Activated B cell treated with CpG ODN at 0.5 μM for 24 hours (primary cell): ENCODE measurements around the gene STK24. TPM values are rescaled to one million over a fixed set of nuclear protein-coding genes. Genes with fewer than 3 reads are reported as not detected.

ENCODE experiments used
- ATAC-seq: fragments of 200-7000 bp; cut with Tn5 transposase; one replicate; pipeline ENCODE4 v1.10.0; 2021; ENCODE audit warnings: low read depth, mild to moderate bottlenecking, moderate library complexity
- CTCF ChIA-PET: fragments of 350-600 bp; sonication (Branson Sonifier 250); formaldehyde crosslinking; loops from one replicate; lab custom pipeline; 2021; ENCODE audit warnings: antibody characterized with exemption; lab: Charles Lee
- POLR2A ChIA-PET: fragments of 350-600 bp; sonication (Branson Sonifier 250); formaldehyde crosslinking; loops from one replicate; lab custom pipeline; 2021; ENCODE audit warnings: antibody characterized with exemption; lab: Charles Lee
- DNase-seq: peaks from one replicate; pipeline ENCODE4 v3.0.0; 2022
- H3K27ac Mint-ChIP-seq: one replicate; pipeline ENCODE4 v1.8.0; 2020; ENCODE audit warnings: mixed read lengths
- H3K27me3 Mint-ChIP-seq: one replicate; pipeline ENCODE4 v1.8.0; 2021; ENCODE audit warnings: mixed read lengths
- H3K36me3 Mint-ChIP-seq: one replicate; pipeline ENCODE4 v1.8.0; 2021; ENCODE audit warnings: low read depth, mixed read lengths
- H3K4me1 Mint-ChIP-seq: one replicate; pipeline ENCODE4 v1.8.0; 2021; ENCODE audit warnings: mixed read lengths
- H3K4me3 Mint-ChIP-seq: one replicate; pipeline ENCODE4 v1.8.0; 2020; ENCODE audit warnings: mild to moderate bottlenecking, mixed read lengths
- H3K9me3 Mint-ChIP-seq: one replicate; pipeline ENCODE4 v1.8.0; 2020; ENCODE audit warnings: mixed read lengths
- intact Hi-C: fragments of 100-400 bp; cut with micrococcal nuclease; formaldehyde crosslinking; loops from one replicate; pipeline ENCODE4 v1.15.1; 2024
- total RNA-seq: library from RNA; stranded (reverse); gene quantifications from 2 replicates; pipeline ENCODE4 v1.2.3, GENCODE V29; 2022
- TF ChIP-seq, protein P1 (sequence below): fragments of 200-600 bp; IDR thresholded peaks from one replicate; pipeline ENCODE4 v1.8.0; 2022; ENCODE audit warnings: antibody characterized with exemption, mild to moderate bottlenecking

Gene STK24
- total RNA-seq, 1 donor from 2014 or later = 84.8 TPM

DNA sequence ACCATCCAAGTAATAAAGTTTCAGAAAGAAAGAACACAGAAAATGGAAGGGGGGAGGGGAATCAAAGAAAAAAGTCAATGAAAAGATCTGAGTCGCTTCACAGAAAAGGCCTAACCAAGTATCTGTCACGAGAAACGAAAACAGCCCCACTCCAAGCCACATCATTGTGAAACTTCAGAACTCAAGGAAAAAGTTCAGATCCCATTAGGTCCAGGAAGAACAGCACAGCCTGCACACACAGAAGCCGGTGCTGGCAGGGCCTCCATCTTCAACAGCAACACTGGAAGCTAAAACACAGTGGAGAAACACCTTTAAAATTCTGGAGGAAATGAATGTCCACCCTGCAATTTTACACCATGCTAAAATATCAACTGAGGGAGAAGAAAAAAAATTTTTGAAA, 8.0 kb downstream of the STK24 start:
- DNase-seq = no peak
- no peaks in the 10 kb centered on the region for H3K27me3 Mint-ChIP-seq
- H3K9me3 Mint-ChIP-seq = no peaks in the 10 kb centered on the region
- H3K4me3 Mint-ChIP-seq = no peak overlapping the region
- peaks cover 100% of the 10 kb centered on the region for H3K4me1 Mint-ChIP-seq
- CTCF ChIA-PET = no interaction called here
- peak overlapping the region; percentile 91 for H3K27ac Mint-ChIP-seq
- no peak for ATAC-seq
- POLR2A ChIA-PET = no interaction called here
- TF ChIP-seq, protein P1, sequence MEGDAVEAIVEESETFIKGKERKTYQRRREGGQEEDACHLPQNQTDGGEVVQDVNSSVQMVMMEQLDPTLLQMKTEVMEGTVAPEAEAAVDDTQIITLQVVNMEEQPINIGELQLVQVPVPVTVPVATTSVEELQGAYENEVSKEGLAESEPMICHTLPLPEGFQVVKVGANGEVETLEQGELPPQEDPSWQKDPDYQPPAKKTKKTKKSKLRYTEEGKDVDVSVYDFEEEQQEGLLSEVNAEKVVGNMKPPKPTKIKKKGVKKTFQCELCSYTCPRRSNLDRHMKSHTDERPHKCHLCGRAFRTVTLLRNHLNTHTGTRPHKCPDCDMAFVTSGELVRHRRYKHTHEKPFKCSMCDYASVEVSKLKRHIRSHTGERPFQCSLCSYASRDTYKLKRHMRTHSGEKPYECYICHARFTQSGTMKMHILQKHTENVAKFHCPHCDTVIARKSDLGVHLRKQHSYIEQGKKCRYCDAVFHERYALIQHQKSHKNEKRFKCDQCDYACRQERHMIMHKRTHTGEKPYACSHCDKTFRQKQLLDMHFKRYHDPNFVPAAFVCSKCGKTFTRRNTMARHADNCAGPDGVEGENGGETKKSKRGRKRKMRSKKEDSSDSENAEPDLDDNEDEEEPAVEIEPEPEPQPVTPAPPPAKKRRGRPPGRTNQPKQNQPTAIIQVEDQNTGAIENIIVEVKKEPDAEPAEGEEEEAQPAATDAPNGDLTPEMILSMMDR = no peak
- intact Hi-C loops = loop anchor here (1.0 kb wide), 2 partner anchors 7 to 12 kb away; no protein-coding TSS in a partner anchor
- H3K36me3 Mint-ChIP-seq = peaks cover 6% of the 10 kb centered on the region

DNA sequence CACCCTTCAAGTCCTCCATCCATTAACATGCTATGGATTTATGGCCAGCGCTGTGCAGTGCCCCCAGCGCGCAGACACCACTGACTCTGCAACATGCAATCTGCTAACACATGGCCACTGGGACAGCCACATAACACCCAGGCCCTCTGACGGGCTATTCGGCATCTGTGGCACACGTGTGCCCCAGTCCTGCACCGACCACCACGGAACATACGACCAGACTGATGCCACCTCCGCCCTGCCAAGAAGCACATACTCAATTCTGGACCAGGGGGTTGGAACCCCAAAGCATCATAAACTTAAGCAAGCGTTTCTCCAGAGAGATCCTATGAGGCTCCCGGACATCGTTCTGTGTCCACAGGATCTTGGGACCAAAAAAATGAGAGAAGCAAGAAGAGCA, 9.8 kb downstream of the STK24 start:
- TF ChIP-seq, protein P1 = no peak
- CTCF ChIA-PET = no interaction called here
- no peak for ATAC-seq
- Mint-ChIP-seq H3K4me1 (peaks cover 99% of the 10 kb centered on the region), H3K36me3 (peaks cover 6% of the 10 kb centered on the region), H3K9me3 (no peaks in the 10 kb centered on the region), H3K27ac (peak overlapping the region; percentile 91), H3K27me3 (no peaks in the 10 kb centered on the region), H3K4me3 (peak overlapping the region; percentile 53)
- intact Hi-C loops = no loop called here
- POLR2A ChIA-PET = interaction anchor here (0.6 to 0.7 kb wide), 6 partner anchors 17 to 1441 kb away, joined by 3 to 6 read pairs (median 4); no protein-coding TSS in a partner anchor
- no peak for DNase-seq

DNA sequence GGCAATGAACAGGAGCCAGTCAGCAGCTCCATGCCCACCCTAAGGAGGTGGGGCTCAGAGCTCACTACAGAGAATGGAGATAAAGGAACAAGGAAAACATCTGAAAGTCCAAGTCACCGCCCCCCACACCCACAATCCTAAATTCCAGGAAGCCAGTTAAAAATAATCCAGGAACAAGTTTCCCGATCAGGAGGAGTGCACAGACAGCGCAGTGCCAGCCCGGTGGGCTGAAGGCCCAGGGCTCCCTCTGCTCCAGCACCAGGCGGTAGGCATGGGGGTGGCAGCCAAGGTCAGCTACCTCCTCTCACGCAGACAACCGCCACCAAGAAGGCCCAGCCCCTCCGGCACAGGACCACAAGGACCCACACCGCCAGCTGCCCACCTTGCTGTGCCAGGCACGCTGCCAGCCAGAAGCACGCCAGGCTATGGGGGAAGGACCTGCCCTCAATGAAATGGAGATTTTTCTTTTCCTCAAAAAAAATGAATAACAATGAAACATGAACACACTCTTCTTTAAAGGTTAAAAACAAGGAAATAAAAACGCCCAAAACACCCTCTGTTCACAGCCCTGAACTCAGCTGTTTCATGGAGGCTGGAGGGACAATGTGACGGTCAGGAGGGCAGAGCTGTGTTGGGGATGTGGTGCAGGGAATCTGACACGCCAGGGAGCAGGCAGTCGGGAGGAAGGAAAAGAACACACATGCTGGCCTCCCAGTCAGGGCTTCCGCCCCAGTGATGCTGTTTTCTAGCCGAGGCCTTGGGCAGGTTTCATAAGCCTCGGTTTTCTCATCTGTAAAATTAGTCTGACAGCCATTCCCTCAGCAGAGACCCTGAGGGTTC, 11.0 kb downstream of the STK24 start:
- H3K27ac Mint-ChIP-seq = peak overlapping the region; percentile 91
- H3K4me1 Mint-ChIP-seq = peaks cover 97% of the 10 kb centered on the region
- TF ChIP-seq, protein P1 = no peak
- POLR2A ChIA-PET = interaction anchor here (0.5 to 2.3 kb wide), 5 partner anchors 9 to 1546 kb away, joined by 3 to 8 read pairs (median 5); no protein-coding TSS in a partner anchor
- H3K9me3 Mint-ChIP-seq = no peaks in the 10 kb centered on the region
- DNase-seq = no peak
- ATAC-seq = no peak
- no peaks in the 10 kb centered on the region for H3K27me3 Mint-ChIP-seq
- peak overlapping the region; percentile 32 for H3K4me3 Mint-ChIP-seq
- intact Hi-C loops = no loop called here
- CTCF ChIA-PET = no interaction called here
- H3K36me3 Mint-ChIP-seq = peaks cover 9% of the 10 kb centered on the region

DNA sequence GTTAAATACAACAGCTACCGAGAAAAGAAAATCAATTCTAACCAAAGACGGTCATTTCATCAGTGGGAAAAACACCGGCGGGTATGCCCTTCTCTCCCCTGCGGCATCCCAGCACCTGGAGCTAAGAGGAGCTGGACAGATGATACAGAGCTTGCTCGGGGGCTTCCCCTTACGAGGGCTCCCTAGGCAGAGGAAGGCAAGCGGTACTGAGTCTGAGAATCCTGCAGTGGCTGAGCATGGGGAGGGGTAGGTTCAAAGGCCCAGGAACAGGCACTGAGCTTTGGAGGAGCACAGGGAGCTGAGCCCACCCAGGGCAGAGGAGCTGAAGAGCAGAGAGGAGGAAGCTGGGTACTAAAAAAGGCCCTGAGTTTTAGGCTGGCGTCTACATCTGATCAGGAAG, 12.7 kb downstream of the STK24 start:
- TF ChIP-seq, protein P1 = no peak
- DNase-seq (no peak), ATAC-seq (peak; percentile 32)
- intact Hi-C loops = no loop called here
- Mint-ChIP-seq H3K4me1 (peaks cover 92% of the 10 kb centered on the region), H3K36me3 (peaks cover 14% of the 10 kb centered on the region), H3K27me3 (no peaks in the 10 kb centered on the region), H3K4me3 (peak overlapping the region; percentile 66), H3K9me3 (no peaks in the 10 kb centered on the region), H3K27ac (peak overlapping the region; percentile 91)
- POLR2A ChIA-PET = interaction anchor here (1.7 to 2.3 kb wide), 2 partner anchors 11 to 13 kb away, joined by 3 to 5 read pairs; partner anchors contain the start of gene STK24
- CTCF ChIA-PET = no interaction called here

DNA sequence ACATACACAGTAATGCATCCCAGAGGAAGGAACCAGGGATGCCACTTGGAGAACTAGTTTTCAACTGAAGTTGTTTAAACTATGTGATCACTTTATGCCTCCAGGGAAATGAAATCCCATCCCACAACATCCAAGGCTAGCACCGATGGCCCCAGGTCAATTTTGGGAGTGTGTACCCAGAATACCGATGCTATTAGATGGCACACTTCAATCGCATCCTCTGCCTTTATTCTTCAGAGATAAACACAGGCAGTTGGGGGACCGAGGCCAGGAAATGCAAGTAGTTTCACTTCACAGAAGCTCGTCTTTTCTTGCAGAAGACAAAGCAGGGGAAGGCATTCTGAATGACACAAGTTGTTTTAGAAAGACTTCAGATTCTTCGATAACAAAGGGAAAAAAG, 13.8 kb downstream of the STK24 start:
- CTCF ChIA-PET = interaction anchor here (0.6 kb wide), 1 partner anchor 90 kb away, joined by 3 read pairs; no protein-coding TSS in a partner anchor
- Mint-ChIP-seq H3K36me3 (peaks cover 9% of the 10 kb centered on the region), H3K27me3 (no peaks in the 10 kb centered on the region), H3K27ac (peak overlapping the region; percentile 91), H3K9me3 (no peaks in the 10 kb centered on the region), H3K4me3 (peak overlapping the region; percentile 57), H3K4me1 (peaks cover 89% of the 10 kb centered on the region)
- POLR2A ChIA-PET = interaction anchor here (0.8 to 1.4 kb wide), 2 partner anchors 14 to 39 kb away, joined by 3 to 5 read pairs; partner anchors contain the start of gene STK24
- TF ChIP-seq, protein P1 = no peak
- intact Hi-C loops = no loop called here
- ATAC-seq (peak; percentile 43), DNase-seq (no peak)
